ENCODE measurements around the gene TBC1D22A.

TBC1D22A gene

DNA sequence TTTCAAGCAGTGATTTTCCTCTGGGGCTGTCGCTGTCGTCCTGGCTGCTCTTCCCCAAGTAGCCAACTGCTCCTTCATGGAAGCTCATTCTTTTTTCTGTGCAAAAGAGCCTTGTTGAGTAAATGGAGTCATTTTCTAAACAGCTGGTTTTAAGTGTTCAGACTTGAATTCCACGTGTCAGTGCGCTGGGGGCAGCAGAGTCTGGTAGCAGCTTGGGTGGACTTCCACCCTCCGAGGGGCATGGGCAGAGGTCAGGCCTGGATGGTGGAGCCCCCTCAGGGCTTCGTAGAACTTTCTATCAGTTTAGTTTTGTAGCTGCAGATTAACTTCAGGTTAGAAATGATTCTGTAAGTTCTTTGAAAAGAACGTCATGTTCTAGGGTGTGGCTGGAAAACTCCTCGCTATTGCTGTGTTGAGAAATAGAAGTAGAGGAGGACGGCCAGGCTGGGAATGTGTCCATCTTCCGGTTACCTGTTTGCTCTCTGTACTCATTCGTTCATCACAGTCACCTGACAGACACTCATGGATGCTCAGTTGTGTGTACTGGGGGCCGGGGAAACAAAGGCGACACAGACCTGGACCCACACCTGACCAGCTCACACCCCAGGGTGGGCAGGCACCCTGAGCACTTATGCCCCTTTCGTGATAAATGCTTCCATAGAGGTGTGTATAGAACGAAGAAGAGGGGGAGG lies 270.7 kb downstream of the TBC1D22A start:
- no peak for DNase-seq (ENCODE audit: low spot score)

DNA sequence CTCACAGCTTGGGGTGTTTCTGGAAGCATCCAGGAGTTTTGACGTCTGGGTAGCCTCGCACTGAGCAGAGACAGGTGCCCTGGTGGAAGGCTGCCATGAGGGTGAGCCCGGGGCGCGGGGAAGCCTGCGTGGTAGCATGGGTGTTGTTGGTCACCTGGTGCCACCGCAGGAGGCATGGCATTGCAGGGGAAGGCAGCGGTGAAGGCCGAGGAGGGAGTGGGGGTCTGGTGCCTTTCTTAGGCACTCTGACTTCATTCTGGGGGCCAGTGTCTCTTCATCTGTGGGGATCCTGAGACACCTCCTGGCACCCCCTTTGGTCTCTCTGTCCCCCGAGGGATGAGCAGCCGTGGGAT lies 271.2 kb downstream of the TBC1D22A start:
- no peak for DNase-seq (ENCODE audit: low spot score)

DNA sequence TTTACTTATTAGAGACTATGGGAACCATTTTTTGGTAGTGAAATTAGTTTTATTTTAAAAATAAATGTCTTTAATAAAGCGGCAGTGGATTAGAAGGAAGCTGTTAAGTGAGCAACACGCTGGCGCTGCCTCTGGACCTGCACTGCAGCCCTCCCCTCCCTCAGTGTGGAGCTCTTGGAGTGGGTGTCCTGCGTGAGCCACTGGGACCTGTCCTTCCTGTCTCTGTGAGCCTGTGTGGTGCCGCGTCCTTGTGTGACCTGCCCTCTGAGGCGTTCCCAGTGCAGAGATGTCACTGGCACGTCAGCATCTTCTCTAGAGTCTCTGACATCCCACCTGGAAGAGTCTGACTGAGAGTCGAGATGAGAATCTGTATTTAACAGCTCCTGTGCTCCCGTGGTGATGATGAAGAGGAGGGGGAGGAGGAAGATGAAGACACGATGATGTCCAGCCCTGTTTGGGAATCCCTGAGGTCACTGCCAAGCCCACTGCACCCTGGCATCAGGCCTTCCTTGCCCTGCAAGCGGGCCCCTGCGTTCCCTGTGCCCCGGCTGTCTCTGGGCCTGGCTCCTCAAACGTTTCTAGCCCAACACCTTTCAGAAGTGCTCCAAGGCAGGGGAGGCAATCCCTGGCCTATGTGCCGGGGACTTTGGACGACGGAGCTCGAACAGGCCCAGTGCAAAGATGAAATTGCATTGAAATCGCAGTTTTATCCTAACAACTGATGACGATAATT lies 271.8 kb downstream of the TBC1D22A start:
- no peak for DNase-seq (ENCODE audit: low spot score)

DNA sequence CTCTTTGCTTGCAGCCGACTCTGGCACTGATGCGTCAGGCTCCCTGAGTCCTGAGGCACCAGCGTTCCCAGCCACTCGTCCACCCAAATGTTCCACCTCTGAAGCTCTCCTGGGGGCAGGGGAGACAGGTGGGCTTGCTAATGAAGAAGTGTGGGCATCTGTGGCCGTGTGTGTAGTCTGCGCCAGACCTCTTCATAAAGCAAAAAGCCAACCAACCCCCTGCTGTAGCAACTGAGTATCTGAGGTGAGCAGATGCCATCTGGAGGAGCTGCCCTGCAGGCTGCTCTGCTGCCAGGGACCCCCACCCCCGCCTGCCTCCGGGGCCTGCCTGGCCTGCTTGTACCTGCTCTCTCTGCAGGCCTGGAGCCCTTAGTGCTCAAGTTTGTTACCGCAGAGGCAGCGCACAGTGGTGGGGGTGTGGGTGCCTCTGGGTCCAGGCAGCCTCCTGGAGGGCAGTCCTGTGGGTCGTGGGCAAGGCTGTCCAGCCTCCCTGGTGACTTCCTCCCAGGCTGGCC lies 272.5 kb downstream of the TBC1D22A start:
- no peak for DNase-seq (ENCODE audit: low spot score)

DNA sequence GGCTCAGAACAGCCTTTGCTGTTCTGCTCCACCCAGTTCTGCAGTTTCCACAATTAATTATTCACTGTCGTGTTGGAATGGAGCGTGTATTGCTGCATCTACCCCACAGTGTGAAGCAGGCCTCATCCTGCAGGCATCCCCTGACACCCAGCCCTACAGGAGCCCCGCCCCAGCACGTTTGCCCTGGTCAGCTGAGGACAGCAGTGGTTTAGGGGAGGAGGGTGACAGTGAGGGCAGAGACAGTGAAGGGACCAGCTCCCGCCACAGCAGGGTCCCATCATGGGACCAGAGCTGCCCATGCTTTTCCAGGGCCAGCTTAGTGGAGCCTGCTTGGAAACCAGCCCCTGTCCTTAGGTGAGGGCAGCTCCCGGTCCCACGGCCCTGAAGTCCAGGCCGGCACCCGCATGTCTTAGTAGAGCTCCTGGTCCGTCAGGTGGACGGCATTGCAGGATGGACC lies 273.0 kb downstream of the TBC1D22A start:
- no peak for DNase-seq (ENCODE audit: low spot score)

DNA sequence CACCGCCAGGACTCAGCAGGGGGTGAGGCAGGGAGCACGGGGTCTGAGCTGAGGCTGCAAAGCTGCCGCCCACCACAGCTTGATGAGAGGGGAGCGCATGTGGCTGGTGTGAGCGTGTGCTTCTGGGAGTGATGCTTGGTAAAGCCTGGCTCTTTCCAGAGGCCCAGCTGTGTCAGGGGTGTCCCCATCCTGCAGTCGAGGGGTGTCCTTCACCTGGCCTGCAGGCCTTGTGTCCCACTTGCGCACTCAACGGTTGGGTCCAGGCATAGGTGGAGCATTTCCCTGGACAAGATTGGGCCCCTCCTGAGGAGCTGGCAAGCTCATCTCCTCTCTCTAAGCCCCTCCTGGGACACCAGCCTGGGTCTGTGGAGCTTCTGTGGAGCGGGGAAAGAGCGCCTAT lies 273.9 kb downstream of the TBC1D22A start:
- DNase-seq (ENCODE audit: low spot score) = no peak

DNA sequence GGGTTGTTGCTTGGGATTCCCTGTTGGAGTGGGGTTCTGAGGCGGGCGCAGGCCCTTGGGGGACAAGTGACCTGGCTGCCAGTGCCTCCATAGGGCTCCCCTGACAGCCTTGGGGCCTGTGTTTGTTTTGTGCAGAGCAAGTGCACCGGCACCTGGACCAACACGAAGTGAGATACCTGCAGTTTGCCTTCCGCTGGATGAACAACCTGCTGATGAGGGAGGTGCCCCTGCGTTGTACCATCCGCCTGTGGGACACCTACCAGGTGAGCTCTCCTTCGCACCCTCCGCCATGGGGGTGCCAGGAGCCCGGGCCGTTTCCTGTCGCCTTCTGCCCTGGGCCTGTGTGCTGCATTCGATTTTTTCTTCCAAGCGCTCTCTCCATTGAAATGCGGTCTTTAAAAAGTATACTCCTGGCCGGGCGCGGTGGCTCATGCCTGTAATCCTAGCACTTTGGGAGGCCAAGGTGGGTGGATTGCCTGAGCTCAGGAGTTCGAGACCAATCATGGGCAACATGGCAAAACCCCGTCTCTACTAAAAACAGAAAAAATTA lies 274.6 kb downstream of the TBC1D22A start:
- no peak for DNase-seq (ENCODE audit: low spot score)

DNA sequence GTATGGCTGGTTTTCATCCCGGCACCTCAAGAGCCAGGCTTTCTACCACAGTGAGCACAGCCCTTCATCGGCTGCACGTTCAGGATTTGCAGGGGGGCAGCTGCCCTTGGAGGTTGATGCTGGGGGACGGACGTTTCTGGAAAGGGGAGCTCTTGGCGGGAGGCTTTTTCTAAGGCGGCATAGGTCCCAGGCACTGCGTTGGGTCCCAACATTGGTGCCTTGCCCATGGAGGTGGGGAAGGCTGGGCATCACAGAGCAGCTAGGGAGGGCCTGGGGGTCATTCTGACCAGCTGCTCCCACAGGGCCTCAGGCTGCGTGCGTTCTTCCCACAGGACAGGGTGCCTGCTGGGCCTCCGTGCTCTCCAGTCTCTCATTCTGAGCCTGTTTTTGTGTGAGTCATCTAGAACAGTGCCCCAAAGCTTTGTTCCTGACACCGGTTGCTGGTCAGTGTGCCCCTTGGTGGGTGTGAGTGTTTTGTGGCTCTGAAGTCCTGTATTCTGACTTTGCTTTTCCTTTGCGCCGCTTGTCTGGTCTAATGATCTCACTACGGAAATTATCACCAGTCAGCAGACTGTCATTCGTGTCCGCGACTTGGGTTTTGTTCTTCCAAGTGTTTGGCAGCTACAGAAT lies 275.9 kb downstream of the TBC1D22A start:
- no peak for DNase-seq (ENCODE audit: low spot score)

DNA sequence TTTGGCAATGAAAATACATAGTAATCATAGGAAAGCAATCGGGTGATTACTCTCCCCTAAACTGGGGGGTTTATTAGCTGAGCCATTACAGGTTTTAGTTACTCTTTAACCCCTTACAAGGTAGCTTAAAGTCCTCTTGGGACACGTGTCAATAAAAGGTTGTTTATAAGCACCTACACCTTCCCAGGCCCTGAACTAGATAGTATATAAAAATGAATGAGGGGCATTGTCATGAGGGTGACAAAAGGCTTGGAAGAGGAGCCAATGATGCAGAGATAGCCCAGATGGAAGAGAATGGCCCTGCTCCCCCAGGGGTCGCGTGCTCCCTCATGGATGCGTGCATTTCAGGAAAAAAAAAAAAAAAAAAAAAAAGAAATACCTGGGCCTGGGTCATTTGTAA lies 276.9 kb downstream of the TBC1D22A start:
- no peak for DNase-seq (ENCODE audit: low spot score)

DNA sequence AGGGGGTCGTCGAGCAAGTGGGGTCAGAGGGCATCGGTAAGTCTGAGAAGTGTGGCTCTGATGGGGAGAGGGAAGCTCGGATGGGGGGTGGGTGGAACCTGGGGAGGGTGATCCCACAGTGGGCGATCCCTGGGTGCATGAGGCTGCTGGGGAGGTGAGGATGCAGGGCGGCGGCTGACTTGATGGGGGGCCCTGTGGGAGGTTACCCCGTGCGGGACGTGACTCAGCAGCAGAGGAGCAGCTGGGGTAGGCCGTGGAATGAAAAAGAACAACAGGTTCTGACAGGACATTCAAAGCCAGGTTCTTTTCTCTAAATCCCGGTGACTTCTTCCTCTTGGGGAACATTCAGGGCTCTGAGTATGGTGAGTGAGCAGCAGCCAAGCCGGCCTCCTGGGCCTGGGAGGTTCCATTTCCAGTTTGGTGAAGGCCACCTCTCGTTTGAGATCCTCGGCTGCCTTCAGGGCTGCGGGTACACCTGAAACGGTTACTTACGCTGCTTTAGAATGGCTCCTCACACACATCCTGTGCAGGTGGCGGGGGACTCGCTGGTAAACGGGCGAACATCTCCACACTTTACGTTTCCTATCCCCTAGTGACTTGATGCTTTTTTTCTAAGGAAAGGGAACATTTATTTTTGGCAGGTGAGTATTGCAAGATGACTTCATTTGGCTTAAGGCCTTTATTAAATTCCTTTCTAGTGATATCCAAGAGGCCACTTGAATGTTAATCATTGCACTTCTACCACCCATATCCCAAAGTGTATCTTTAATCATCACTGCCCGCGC lies 278.2 kb downstream of the TBC1D22A start:
- DNase-seq (ENCODE audit: low spot score) = no peak

DNA sequence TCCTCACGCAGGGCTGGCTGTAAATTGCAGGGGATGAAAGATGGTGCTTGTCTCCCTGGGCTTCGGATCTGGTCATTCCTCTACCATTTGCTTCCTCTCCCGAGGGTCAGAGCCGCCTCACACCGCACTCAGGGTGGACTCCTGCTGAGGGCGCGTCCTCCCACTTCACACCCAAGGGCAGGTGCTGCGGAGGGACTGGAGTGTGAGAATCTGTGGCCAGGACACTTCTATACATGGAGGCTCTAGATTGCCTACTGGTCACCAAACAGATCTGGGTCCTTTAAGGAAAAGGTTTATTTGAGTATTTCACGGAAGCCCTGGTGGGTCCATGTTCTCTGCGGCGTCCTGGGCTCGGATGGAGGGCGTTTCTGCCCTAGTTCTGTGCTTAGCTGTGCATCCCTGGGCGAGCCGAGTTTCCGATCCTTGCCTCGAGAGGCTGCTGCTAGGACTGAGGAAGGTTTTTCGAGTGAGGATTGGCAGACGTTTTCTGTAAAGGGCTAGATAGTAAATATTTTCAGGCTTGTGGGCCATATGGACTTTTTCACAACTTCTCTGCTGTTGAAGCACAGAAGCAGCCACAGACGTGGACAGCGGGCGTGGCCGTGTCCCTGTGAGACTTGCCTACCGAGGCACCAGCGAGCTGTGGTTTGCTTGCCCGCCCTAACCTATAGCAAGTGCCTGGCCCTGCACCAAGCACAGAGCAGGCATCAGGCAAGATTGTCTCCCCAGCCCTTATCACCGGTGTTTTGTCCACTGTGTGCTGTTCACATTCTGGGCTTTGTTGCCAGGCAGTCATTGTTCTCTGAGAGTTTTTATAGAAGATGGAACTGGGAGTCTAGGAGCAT lies 279.0 kb downstream of the TBC1D22A start:
- no peak for DNase-seq (ENCODE audit: low spot score)

DNA sequence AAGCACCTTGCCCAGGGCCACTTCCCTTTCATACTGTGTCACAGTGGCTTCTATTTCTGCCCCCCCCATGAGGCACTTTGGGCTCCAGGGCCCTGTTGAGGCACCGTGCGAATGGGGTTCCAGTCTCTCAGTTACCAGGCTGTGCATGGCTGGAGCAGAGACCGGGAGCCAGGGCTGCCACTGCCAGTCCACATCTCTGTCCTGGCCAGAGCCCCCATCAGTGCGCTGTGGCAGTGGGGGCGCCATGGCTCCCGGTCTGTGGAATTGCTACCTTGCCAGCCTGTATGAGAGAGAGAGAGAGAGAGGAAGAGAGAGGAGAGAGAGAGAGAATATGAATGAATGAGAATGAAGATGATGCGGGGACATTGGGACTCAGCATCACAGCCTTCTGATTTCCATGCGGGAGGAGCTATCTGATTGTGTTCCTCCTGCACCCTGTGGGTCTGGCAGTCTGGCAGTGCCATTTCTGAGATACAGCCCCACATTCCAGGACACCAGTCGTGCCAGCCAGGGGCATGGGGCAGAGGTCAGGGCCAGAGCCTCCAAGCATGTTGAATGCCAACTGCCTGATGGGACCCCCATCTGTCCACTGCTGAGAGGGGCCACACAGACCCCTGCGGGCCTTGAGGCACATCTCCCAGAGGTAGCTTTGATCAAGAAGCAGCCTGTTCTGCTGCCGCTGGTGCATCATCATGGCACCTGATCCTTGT lies 279.8 kb downstream of the TBC1D22A start:
- no peak for DNase-seq (ENCODE audit: low spot score)

DNA sequence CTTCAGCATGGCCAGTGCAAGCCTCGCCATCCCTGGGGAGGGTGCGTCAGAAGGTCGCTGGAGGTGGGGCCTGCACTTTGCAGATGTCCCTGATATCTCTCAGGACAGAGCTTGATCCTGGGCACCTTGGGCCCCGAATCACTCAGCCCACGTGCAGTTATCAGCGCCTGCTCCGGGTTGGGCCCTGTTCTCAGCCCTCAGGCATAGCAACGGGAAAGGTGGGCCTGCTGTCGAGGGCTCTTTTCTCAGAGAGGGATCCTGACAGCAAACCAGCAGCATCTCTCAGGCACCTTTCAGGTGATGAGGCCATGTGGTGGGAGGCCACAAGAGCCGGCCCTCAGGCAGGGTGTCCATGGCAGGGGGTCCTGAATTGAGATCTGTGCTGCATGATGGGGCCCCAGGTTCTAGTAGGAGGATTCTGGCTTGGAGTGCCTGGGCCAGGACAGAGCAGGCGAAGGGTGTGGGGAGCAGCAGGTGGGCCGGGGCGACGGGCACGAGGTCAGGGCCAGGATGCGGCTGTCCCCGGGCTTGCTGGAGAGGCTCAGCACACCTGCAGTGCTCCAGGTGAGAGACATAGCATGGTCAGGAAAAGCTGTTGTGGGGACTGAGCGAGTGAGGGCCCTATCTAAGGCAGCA lies 280.5 kb downstream of the TBC1D22A start:
- DNase-seq (ENCODE audit: low spot score) = no peak

DNA sequence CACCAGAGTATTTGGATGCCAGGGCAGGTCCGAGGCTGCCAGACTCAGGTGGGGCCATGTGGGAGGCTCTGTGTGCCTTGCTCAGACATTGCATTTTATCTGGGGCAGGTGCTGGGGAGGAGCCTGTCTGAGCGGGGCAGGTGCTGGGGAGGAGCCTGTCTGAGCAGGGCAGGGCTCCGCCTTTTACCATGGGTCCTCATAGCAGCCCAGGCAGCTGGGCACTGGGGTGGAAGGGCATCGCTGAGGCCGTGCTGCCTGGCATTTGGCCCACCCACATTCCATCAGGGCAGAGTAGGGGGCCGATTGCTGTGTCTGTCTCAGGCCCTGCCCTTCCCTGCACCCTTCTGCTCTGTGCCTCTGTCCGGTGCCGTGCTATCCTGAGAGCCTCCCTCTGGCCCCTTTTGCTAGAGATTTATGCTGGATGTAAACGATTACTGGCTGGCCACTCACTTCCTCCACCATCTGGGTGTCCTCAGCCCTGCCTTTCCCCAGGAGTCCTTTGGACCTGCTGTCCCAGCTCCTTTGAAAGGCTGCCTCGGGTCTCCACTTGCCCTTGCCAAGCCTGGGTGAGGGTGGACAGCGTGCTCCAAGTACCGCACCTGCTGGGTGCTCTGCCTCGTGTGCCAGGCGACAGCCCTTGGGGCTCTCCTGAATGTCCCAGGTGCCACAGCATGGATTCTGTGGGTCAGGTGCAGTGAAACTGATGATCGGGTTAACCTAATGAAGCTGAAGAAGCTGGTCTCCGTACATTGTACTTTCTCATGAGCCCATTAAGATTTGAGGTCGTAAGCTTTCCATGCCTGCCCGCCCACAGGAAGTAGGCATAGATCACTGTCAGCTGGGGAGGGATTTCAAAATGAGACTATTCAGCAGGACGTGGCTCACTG lies 281.6 kb downstream of the TBC1D22A start:
- peak; percentile 48 for DNase-seq (ENCODE audit: low spot score)

DNA sequence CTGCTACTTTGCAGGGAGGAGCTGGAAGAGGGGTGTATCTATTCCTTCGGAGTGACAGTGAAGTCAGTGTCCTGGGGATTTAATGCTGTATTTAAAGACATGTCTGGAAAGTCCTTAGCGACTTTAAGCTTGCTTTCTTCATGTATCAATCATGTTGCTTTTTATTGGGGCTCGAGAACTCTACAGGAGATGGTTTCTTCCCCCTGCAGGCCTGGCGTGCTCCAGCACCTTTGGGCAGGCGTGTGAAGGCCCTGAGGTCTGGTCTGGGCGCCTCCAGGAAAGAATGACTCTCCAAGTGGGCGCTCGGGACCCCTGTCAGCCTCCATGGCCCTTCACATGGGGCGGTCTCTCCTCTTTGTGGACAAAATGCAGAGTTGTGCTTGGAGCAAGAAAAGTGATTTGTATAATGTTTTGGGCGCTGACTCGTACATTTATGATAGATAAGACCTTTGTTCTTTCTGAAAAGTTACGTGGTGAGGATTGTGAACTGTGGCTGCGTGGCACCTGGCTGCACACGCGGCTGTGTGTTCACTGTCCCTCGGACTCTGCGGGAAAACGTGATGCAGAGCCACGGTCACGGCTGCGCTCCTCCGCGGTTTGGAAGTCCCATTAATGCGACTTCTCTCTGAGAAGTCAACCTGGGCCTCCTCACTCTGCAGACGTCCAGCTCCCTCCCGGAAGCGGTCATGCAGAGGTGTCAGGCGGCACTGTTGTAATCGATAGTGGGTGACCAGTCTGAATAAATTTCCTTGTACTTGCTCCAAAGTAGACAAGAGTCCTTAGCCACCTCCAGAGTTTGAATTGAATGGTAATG lies 282.5 kb downstream of the TBC1D22A start:
- no peak for DNase-seq (ENCODE audit: low spot score)

DNA sequence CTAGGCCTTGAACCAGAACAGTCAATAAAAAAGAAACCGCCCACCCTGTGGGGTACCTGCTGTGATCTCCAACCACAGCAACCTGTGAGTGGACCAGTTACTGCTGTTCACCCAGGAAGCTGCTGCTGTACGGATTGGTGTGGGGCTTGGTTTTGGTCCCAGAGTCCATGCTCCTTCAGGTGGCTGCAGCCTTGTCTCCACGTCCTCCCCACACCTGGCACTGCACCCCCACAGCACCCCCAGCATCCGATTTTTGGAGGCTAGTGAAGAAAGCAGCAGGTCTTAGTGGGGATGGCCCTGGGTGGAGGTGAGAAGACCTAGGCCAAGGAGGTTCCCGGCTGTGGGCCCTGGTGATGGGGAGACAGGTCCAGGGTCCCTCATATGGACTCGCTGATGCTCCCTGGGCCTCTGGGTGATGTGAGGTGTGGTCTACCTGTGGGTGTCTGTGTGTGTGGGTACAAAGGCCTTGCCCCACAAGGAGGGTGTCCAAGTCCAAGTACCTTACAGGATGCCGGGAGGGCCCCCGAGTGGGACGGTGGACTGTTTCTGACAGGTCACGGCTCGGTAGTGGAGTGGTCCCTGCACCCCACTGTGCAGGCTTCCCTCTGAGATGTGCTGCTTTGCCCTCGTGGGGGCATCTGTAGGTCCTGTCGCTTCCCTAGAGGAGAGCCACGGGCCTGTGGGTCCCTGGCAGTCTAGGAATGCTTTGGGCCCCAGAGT lies 283.4 kb downstream of the TBC1D22A start:
- no peak for DNase-seq (ENCODE audit: low spot score)

DNA sequence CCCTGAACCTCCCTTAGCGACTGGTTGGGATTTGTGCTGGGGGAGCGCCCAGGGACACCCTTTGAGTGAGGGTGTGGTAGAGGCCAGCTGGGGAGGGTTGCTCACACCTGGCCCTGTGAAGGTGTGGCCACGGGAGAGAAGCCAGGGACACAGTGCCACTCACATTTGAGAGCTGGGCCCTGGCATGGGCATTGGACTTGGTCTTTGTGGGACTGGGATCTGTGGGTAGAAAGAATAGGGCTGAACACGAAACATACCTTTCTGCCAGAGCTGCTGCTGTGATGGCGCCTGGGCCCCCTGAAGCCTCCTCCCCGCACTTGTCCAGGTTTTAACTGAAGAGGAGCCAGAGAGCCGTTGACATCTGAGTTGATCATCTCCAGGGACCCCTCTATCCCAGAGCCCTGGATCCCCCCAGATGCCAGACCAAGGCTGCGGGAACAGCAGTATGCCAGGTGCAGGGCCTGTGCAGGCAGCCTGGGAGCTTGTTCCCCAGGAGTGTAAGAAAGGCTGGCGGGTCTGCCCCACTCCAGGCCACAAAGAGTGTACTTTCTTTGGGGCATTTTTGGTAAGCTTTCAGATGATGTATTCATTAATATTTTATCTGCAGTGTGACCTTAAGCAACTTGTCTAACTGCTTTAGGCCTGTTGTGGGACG lies 284.1 kb downstream of the TBC1D22A start:
- no peak for DNase-seq (ENCODE audit: low spot score)

All from kidney capillary endothelial cell (primary cell).